ENCODE measurements around the gene HAS3. TPM values are rescaled to one million over a fixed set of nuclear protein-coding genes. Genes with fewer than 3 reads are reported as not detected.
"Not testable (repeated sequence)": the region's sequence is repeated elsewhere in the genome, so short reads cannot be mapped to it uniquely, and the experiment has no call there.

Gene HAS3
- 1 to 10 TPM in 2 of 4 donors, under 1 TPM in 2; 0.78 to 3.3 (median 1.2) TPM for total RNA-seq

- peak; percentile 74 for ATAC-seq
- TF ChIP-seq EP300 (IDR thresholded peaks at IDR 0.05) = no peak
- no peak for TF ChIP-seq POLR2AphosphoS5 (IDR thresholded peaks at IDR 0.05)
- TF ChIP-seq POLR2A (IDR thresholded peaks at IDR 0.05) = peak in 1 of 2 donors; percentile 14
- TF ChIP-seq CTCF (IDR thresholded peaks at IDR 0.05) = peak in 1 of 4 experiments; percentile 19
- no peaks in the 10 kb centered on the region for H3K9me3 ChIP-seq
- peak within 1 kb of the TSS; percentile 42 to 65 for H3K4me3 ChIP-seq
- H3K27ac ChIP-seq = peak within 1 kb of the TSS in 1 of 4 donors; percentile 51
- peaks cover 2 to 34% (median 24%) of the 10 kb centered on the region in 3 donors for H3K4me1 ChIP-seq
- peaks cover 32% of the 10 kb centered on the region for H3K27me3 ChIP-seq
- H3K36me3 ChIP-seq = peaks cover 0 to 21% of the 10 kb centered on the region in 2 donors
- WGBS, 2 donors (ENCODE audit: low coverage in 1 of 2) = 1 to 6% methylated on average over 5 to 17 of the region's 80 CpGs
Observed at GRCh38 chr16:69105501-69106361, at the start of gene HAS3. Gene HAS3, plus strand, starts transcription at chr16:69105653. Its CDS starts 3,743 bp downstream, at chr16:69109396.

- no peak overlapping the region for H3K4me3 ChIP-seq
- H3K27me3 ChIP-seq = no peaks in the 10 kb centered on the region
- no peaks in the 10 kb centered on the region for H3K9me3 ChIP-seq
- H3K4me1 ChIP-seq = peaks cover 0 to 9% (median 0%) of the 10 kb centered on the region in 3 donors
- WGBS, 2 donors (ENCODE audit: low coverage in 1 of 2) = 83% methylated on average over 1 of the region's 1 CpG; no CpG with 5 or more reads in 1 of the 2 donors
- ATAC-seq = no peak
- no peak overlapping the region for H3K27ac ChIP-seq
- no peak for TF ChIP-seq EP300 (IDR thresholded peaks at IDR 0.05)
- TF ChIP-seq CTCF (IDR thresholded peaks at IDR 0.05) = no peak
- no peak for TF ChIP-seq POLR2A (IDR thresholded peaks at IDR 0.05)
- TF ChIP-seq POLR2AphosphoS5 (IDR thresholded peaks at IDR 0.05) = no peak
- H3K36me3 ChIP-seq = no peaks in the 10 kb centered on the region
Observed at GRCh38 chr16:69055980-69056379, 49.5 kb upstream of the HAS3 start.

- Histone ChIP-seq H3K9me3 (no peaks in the 10 kb centered on the region), H3K4me3 (no peak overlapping the region), H3K27me3 (no peaks in the 10 kb centered on the region), H3K36me3 (no peaks in the 10 kb centered on the region), H3K4me1 (peaks cover 0 to 9% (median 0%) of the 10 kb centered on the region in 3 donors), H3K27ac (no peak overlapping the region)
- WGBS, 2 donors (ENCODE audit: low coverage in 1 of 2) = 68 to 94% methylated on average over 2 to 3 of the region's 3 CpGs
- TF ChIP-seq POLR2AphosphoS5 (IDR thresholded peaks at IDR 0.05) = no peak
- no peak for TF ChIP-seq EP300 (IDR thresholded peaks at IDR 0.05)
- TF ChIP-seq CTCF (IDR thresholded peaks at IDR 0.05) = no peak
- no peak for TF ChIP-seq POLR2A (IDR thresholded peaks at IDR 0.05)
- ATAC-seq = no peak
Observed at GRCh38 chr16:69056421-69056820, 49.0 kb upstream of the HAS3 start.

- no peaks in the 10 kb centered on the region for H3K36me3 ChIP-seq
- H3K27me3 ChIP-seq = no peaks in the 10 kb centered on the region
- H3K27ac ChIP-seq = peak overlapping the region in 2 of 4 donors; percentile 36 to 58
- no peaks in the 10 kb centered on the region for H3K9me3 ChIP-seq
- ATAC-seq = peak; percentile 66
- WGBS, 2 donors (ENCODE audit: low coverage in 1 of 2) = 35 to 49% methylated on average over 6 to 10 of the region's 11 CpGs
- TF ChIP-seq EP300 (IDR thresholded peaks at IDR 0.05) (no peak), POLR2AphosphoS5 (IDR thresholded peaks at IDR 0.05) (peak; percentile 25)
- no peak overlapping the region for H3K4me3 ChIP-seq
- peaks cover 0 to 9% (median 0%) of the 10 kb centered on the region in 3 donors for H3K4me1 ChIP-seq
Observed at GRCh38 chr16:69057400-69058378, 47.8 kb upstream of the HAS3 start.

- not testable (repeated sequence) for H3K4me3 ChIP-seq, H3K4me1 ChIP-seq, H3K27ac ChIP-seq, ATAC-seq, H3K27me3 ChIP-seq, H3K9me3 ChIP-seq
- H3K36me3 ChIP-seq = peaks cover 0 to 10% of the 10 kb centered on the region in 2 donors
- 94 to 100% methylated on average over 5 of the region's 8 CpGs for WGBS, 2 donors (ENCODE audit: low coverage in 1 of 2)
Observed at GRCh38 chr16:69063491-69063890, 42.0 kb upstream of the HAS3 start.
